Naive thymus-derived CD4-positive, alpha-beta T cell (primary cell): ENCODE measurements around the gene FPR2. TPM values are rescaled to one million over a fixed set of nuclear protein-coding genes. Genes with fewer than 3 reads are reported as not detected.

Experiments used
- ATAC-seq: fragments of 150-1000 bp; cut with Tn5 transposase; 2 replicates; pipeline ENCODE4 v1.10.0; 2021; ENCODE audit warnings: mild to moderate bottlenecking, moderate library complexity
- CTCF ChIA-PET: fragments of 350-600 bp; sonication (Branson Sonifier 250); formaldehyde crosslinking; loops from one replicate; lab custom pipeline; 2021; ENCODE audit warnings: antibody characterized with exemption; lab: Charles Lee
- POLR2A ChIA-PET: fragments of 350-600 bp; sonication (Branson Sonifier 250); formaldehyde crosslinking; loops from one replicate; lab custom pipeline; 2021; ENCODE audit warnings: antibody characterized with exemption, inconsistent platforms; lab: Charles Lee
- DNase-seq, 9 donors: peaks; one replicate each; pipeline versions ENCODE4 v3.0.0 to v3.0.0-alpha.2; 2020 to 2022; ENCODE audit warnings: mixed read lengths in 1 of 9
- H3K27ac ChIP-seq: one replicate; pipeline ENCODE4 v1.7.0; 2013; ENCODE audit warnings: mild to moderate bottlenecking, low read depth, low read length, moderate library complexity
- H3K27me3 ChIP-seq, 2 donors: one replicate each; pipeline ENCODE4 v1.7.0; 2013; ENCODE audit warnings: low read length in 2 of 2, mild to moderate bottlenecking in 2 of 2, moderate library complexity in 2 of 2; ENCODE audit not compliant: control insufficient read depth in 2 of 2, insufficient read depth in 2 of 2
- H3K36me3 ChIP-seq, 3 experiments: 1 replicate in 2 of 3; 2 replicates in 1 of 3; pipeline ENCODE4 v1.7.0; 2013; ENCODE audit warnings: low read length in 3 of 3, mild to moderate bottlenecking in 3 of 3, moderate library complexity in 1 of 3; ENCODE audit not compliant: insufficient read depth in 3 of 3, control insufficient read depth in 2 of 3
- H3K4me1 ChIP-seq, 2 donors: one replicate each; pipeline ENCODE4 v1.7.0; 2013; ENCODE audit warnings: low read length in 2 of 2, mild to moderate bottlenecking in 2 of 2, moderate library complexity in 1 of 2; ENCODE audit not compliant: control insufficient read depth in 2 of 2, insufficient read depth in 2 of 2
- H3K4me3 ChIP-seq: 2 replicates; pipeline ENCODE4 v1.7.0; 2013; ENCODE audit warnings: mild to moderate bottlenecking, low read length
- H3K9me3 ChIP-seq, 3 experiments: 1 replicate in 2 of 3; 2 replicates in 1 of 3; pipeline ENCODE4 v1.7.0; 2013; ENCODE audit warnings: low read length in 3 of 3; ENCODE audit not compliant: control insufficient read depth in 2 of 3
- H3K27ac Mint-ChIP-seq, 9 donors: one replicate each; pipeline ENCODE4 v1.8.0; 2020 to 2022; ENCODE audit warnings: mixed read lengths in 9 of 9, mild to moderate bottlenecking in 8 of 9, moderate library complexity in 5 of 9, inconsistent platforms in 2 of 9
- H3K27me3 Mint-ChIP-seq, 5 donors: one replicate each; pipeline ENCODE4 v1.8.0; 2021 to 2022; ENCODE audit warnings: mixed read lengths in 5 of 5, mild to moderate bottlenecking in 1 of 5
- H3K36me3 Mint-ChIP-seq, 5 donors: one replicate each; pipeline ENCODE4 v1.8.0; 2020 to 2022; ENCODE audit warnings: mixed read lengths in 5 of 5, mild to moderate bottlenecking in 3 of 5, inconsistent platforms in 1 of 5
- H3K4me1 Mint-ChIP-seq, 7 donors: one replicate each; pipeline ENCODE4 v1.8.0; 2020 to 2022; ENCODE audit warnings: mixed read lengths in 7 of 7, mild to moderate bottlenecking in 3 of 7, inconsistent platforms in 1 of 7
- H3K4me3 Mint-ChIP-seq, 10 donors: one replicate each; pipeline ENCODE4 v1.8.0; 2020 to 2022; ENCODE audit warnings: mild to moderate bottlenecking in 10 of 10, mixed read lengths in 10 of 10, moderate library complexity in 6 of 10, inconsistent platforms in 2 of 10
- H3K9me3 Mint-ChIP-seq, 11 donors: one replicate each; pipeline ENCODE4 v1.8.0; 2020 to 2022; ENCODE audit warnings: mixed read lengths in 11 of 11, mild to moderate bottlenecking in 4 of 11, inconsistent platforms in 1 of 11, moderate library complexity in 1 of 11
- intact Hi-C, 2 donors: fragments of 100-400 bp; cut with micrococcal nuclease; formaldehyde crosslinking; loops; one replicate each; pipeline ENCODE4 v1.15.1; 2023
- polyA plus RNA-seq, 2 donors: library from polyadenylated mRNA; unstranded; fragments of 300-500 nt; fragmentation: Illumina TruSeq; gene quantifications; one replicate each; pipeline ENCODE4 v1.2.3, GENCODE V29; 2021
- total RNA-seq, 6 experiments: library from RNA in 5 of 6; stranded (reverse) in 5 of 6; gene quantifications; 1 replicate in 5 of 6; 2 replicates in 1 of 6; pipeline ENCODE4 v1.2.3 and lab custom pipeline; 2021 to 2026

The FPR2 gene
- total and polyA plus RNA-seq, 7 experiments from 2014 or later: 0.16 to 7.9 TPM; not detected in 5

DNA sequence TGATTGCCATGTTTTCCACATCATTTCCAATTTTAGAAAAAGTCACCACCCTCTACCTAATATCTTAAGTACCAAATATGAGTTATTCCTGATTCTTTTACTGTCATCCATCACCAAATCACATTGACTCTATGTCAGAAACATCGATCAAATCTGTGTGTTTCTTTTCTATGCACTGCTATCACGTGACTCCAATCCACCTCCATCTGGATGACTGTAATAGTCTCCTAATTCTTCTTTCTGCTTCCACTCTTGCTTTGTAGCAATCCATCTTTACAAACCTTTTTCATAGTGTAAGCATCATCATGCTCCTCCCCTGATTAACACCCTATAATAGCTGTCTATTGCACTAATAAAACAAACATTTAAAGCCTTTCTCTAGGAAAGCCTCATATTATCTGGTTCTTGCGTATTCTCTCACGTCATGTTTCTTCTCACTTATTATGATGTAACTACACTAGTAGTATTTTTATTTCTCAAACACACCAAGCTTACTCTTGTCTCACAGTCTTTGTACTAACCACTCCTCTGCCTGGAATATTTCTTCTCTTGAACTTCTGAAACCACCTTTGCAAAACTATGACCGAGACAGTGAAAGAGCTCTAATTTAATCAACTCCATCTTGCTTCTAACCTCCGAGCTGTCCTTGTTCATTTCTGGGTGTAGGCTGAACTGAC is 23.3 kb downstream of the FPR2 start:
- Mint-ChIP-seq H3K27me3 (peaks cover 2 to 33% (median 19%) of the 10 kb centered on the region in 5 donors), H3K27ac (no peak overlapping the region), H3K4me3 (no peak overlapping the region), H3K4me1 (peaks cover 0 to 2% (median 0%) of the 10 kb centered on the region in 7 donors), H3K9me3 (peaks cover 0 to 9% (median 4%) of the 10 kb centered on the region in 11 donors), H3K36me3 (peaks cover 0 to 1% (median 0%) of the 10 kb centered on the region in 5 donors)
- intact Hi-C loops: no loop called here
- no peak overlapping the region for H3K27ac ChIP-seq
- no peak for ATAC-seq
- POLR2A ChIA-PET: no interaction called here
- H3K4me1 ChIP-seq: no peaks in the 10 kb centered on the region
- no peak overlapping the region for H3K4me3 ChIP-seq
- no peak for DNase-seq
- no peaks in the 10 kb centered on the region for H3K9me3 ChIP-seq
- no peaks in the 10 kb centered on the region for H3K27me3 ChIP-seq
- no peaks in the 10 kb centered on the region for H3K36me3 ChIP-seq
- CTCF ChIA-PET: no interaction called here

DNA sequence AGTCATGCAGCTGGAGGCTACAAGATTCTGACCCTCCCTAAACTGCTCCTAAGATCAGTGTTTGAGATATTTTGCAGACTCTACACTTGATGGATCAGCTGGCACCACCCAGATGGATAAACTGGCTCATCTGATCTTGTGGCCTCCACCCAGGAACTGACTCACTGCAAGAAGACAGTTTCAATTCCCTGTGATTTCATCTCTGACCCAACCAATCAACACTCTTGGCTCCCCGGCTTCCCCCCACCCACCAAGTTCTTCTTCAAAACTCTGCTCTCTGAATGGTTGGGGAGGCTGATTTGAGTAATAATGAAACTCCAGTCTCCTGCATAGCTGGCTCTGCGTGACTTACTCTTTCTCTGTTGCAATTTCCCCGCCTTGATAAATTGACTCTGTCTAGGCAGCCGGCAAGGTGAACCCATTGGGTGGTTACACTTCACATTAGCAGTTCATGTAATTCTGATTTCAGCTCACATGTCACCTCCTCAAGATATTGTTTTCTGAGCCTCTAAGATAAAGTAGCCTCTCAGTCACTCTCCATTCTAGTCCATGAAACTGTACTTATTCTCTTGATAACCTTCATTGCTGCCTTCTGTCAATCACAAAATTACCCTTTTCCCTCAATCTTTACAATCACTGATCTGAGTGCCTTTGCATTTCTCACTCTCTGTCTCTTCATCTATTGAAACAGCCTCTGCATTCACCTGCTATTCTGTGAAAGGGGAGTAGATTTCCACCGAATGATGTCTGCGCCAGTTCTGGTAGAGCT is 24.1 kb downstream of the FPR2 start:
- DNase-seq: peak in 1 of 9 donors; percentile 26
- ChIA-PET POLR2A (no interaction called here), CTCF (no interaction called here)
- H3K27me3 Mint-ChIP-seq: peaks cover 0 to 30% (median 13%) of the 10 kb centered on the region in 5 donors
- Histone ChIP-seq H3K27me3 (no peaks in the 10 kb centered on the region), H3K9me3 (no peaks in the 10 kb centered on the region), H3K4me1 (no peaks in the 10 kb centered on the region), H3K4me3 (no peak overlapping the region), H3K27ac (no peak overlapping the region), H3K36me3 (no peaks in the 10 kb centered on the region)
- peaks cover 0 to 1% (median 0%) of the 10 kb centered on the region in 5 donors for H3K36me3 Mint-ChIP-seq
- no peak overlapping the region for H3K27ac Mint-ChIP-seq
- intact Hi-C loops: no loop called here
- peaks cover 0 to 2% (median 0%) of the 10 kb centered on the region in 7 donors for H3K4me1 Mint-ChIP-seq
- ATAC-seq: peak; percentile 91
- H3K4me3 Mint-ChIP-seq: no peak overlapping the region
- H3K9me3 Mint-ChIP-seq: peaks cover 0 to 9% (median 5%) of the 10 kb centered on the region in 11 donors

DNA sequence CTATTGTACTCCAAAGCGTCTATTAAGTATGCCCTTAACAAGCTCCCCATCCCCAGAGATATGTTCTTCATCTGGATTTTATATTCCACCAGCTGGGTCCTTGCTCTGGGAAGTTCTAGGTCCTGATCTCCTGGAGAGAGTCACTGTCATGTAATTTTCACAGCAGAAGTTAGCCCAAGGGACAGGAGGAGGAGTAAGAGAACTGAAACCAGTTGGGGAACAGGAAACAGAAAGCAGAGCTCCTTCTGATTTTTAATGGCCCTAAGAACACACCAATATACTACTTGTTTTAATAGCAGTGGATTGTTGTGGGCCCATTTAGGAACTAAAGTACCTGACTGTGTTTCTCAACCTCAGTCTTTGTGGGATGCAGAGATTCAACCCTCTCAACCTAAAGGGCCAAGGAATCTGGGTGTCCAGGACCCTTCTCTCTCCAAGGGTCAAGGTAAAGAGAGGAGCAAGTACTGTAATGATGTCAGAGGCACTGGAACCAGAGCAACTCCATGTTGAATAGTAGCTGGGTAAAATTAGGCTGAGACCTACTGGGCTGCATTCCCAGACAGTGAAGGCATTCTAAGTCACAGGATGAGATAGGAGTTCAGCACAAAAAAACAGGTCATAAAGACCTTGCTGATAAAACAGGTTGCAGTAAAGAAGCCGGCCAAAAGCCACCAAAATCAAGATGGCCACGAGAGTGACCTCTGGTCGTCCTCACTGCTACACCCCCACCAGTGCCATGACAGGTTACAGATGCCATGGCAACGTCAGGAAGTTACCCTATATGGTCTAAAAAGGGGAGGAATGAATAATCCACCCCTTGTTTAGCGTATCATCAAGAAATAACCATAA is 25.9 kb downstream of the FPR2 start:
- no peak overlapping the region for H3K4me3 ChIP-seq
- H3K36me3 ChIP-seq: no peaks in the 10 kb centered on the region
- peaks cover 0 to 1% (median 0%) of the 10 kb centered on the region in 5 donors for H3K36me3 Mint-ChIP-seq
- H3K4me3 Mint-ChIP-seq: no peak overlapping the region
- peaks cover 0 to 2% (median 0%) of the 10 kb centered on the region in 7 donors for H3K4me1 Mint-ChIP-seq
- peaks cover 0 to 13% (median 6%) of the 10 kb centered on the region in 11 donors for H3K9me3 Mint-ChIP-seq
- no peak overlapping the region for H3K27ac ChIP-seq
- peaks cover 0 to 17% (median 10%) of the 10 kb centered on the region in 5 donors for H3K27me3 Mint-ChIP-seq
- H3K4me1 ChIP-seq: no peaks in the 10 kb centered on the region
- DNase-seq (no peak), ATAC-seq (no peak)
- H3K9me3 ChIP-seq: no peaks in the 10 kb centered on the region
- POLR2A ChIA-PET: no interaction called here
- intact Hi-C loops: no loop called here
- H3K27ac Mint-ChIP-seq: no peak overlapping the region
- no peaks in the 10 kb centered on the region for H3K27me3 ChIP-seq
- CTCF ChIA-PET: no interaction called here

DNA sequence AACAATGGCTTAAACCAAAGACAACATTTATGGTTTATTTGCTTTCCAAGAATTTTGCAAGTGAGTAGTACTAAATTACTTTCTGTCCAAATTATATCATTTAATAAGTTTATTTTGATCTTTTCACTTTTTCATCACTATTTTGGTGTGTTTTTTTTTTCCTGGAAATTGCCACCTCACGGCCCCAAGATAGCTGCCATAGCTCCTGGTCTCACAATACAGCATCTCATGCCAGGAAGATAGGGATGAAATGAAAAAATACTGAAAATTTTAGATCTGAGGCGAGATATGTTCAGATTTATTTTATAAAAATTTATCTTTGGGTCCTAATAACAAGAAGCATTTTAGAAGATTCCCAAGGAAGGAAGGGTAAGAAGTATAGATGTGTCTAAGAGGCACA is 27.0 kb downstream of the FPR2 start:
- peaks cover 0 to 16% (median 11%) of the 10 kb centered on the region in 5 donors for H3K27me3 Mint-ChIP-seq
- H3K36me3 ChIP-seq: no peaks in the 10 kb centered on the region
- peaks cover 0 to 17% (median 7%) of the 10 kb centered on the region in 11 donors for H3K9me3 Mint-ChIP-seq

DNA sequence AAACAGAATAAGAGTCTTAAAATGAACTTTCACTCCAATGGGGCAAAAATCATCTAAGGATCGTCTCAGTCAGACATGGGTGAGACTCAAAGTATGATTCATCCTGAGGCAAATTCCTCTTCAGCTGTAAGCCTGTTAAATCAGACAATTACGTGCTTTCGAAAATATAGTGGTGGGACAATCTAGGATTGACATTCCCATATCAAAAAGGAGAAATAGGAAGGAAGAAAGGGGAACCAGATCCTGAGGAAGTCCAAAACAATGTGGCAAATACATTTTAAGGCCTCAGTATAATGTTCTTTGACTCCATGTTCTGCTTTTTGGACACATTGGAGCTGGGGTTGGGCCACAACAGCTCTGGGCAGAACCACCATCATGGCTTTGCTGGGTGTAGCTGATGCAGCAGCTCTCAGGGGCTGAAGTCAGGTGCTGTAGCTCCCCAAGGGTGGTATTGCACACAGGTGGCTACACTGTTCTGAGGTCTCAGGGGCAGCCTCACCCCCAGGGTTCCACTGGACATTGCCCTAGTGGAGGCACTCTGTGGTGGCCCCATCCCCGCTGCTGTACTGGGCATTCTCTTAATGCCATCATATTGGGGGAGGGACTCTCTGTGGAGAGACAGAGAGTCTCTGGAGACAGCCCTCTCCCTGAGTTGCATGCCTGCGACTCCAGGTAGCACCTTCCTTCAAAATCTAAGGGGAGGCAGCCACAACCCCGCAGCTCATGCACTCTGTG is 28.2 kb downstream of the FPR2 start:
- no peak overlapping the region for H3K27ac ChIP-seq
- ChIA-PET POLR2A (no interaction called here), CTCF (interaction anchor here (1.2 kb wide), 1 partner anchor 11 kb away, joined by 5 read pairs; no protein-coding TSS in a partner anchor)
- no peaks in the 10 kb centered on the region for H3K27me3 ChIP-seq
- no peak overlapping the region for H3K4me3 Mint-ChIP-seq
- H3K27ac Mint-ChIP-seq: no peak overlapping the region
- H3K4me1 Mint-ChIP-seq: peaks cover 0 to 2% (median 0%) of the 10 kb centered on the region in 7 donors
- H3K27me3 Mint-ChIP-seq: peaks cover 0 to 21% (median 11%) of the 10 kb centered on the region in 5 donors
- ATAC-seq: no peak
- H3K4me3 ChIP-seq: no peak overlapping the region
- intact Hi-C loops: no loop called here
- no peak for DNase-seq
- no peaks in the 10 kb centered on the region for H3K9me3 ChIP-seq
- H3K36me3 ChIP-seq: no peaks in the 10 kb centered on the region
- H3K4me1 ChIP-seq: no peaks in the 10 kb centered on the region
- H3K9me3 Mint-ChIP-seq: peaks cover 0 to 23% (median 8%) of the 10 kb centered on the region in 11 donors
- H3K36me3 Mint-ChIP-seq: peaks cover 0 to 1% (median 0%) of the 10 kb centered on the region in 5 donors

More for the DNA sequence above, 27.0 kb downstream of the FPR2 start:
- CTCF ChIA-PET: no interaction called here
- intact Hi-C loops: no loop called here
- Mint-ChIP-seq H3K4me3 (no peak overlapping the region), H3K27ac (no peak overlapping the region), H3K4me1 (peaks cover 0 to 2% (median 0%) of the 10 kb centered on the region in 7 donors), H3K36me3 (peaks cover 0 to 1% (median 0%) of the 10 kb centered on the region in 5 donors)
- no peaks in the 10 kb centered on the region for H3K9me3 ChIP-seq
- H3K4me3 ChIP-seq: no peak overlapping the region
- POLR2A ChIA-PET: no interaction called here
- no peaks in the 10 kb centered on the region for H3K4me1 ChIP-seq
- no peaks in the 10 kb centered on the region for H3K27me3 ChIP-seq
- DNase-seq: no peak
- no peak for ATAC-seq
- no peak overlapping the region for H3K27ac ChIP-seq

DNA sequence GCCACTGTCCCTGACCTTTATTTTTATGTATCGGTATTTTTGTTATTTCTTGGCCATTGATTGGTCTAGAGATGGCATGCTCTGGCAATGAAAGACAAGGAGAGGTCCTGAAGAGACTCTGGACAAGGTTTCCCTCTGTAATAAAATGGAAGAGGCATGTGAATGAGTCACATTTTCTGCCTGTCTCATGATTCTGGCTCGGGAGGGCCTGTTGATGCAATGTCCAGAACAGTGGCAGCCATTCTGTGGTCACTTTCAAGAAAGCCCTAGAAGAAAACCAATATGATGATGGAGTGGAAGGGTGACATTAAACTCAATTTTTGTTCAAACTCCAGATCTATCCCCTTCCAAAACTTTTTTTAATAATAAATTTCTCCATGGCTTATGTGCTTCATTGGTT is 32.0 kb downstream of the FPR2 start:
- Histone ChIP-seq H3K4me3 (no peak overlapping the region), H3K27me3 (no peaks in the 10 kb centered on the region), H3K4me1 (no peaks in the 10 kb centered on the region), H3K36me3 (no peaks in the 10 kb centered on the region), H3K9me3 (no peaks in the 10 kb centered on the region), H3K27ac (no peak overlapping the region)
- Mint-ChIP-seq H3K4me3 (no peak overlapping the region), H3K27me3 (peaks cover 0 to 29% (median 27%) of the 10 kb centered on the region in 5 donors), H3K27ac (no peak overlapping the region), H3K36me3 (peaks cover 0 to 9% (median 0%) of the 10 kb centered on the region in 5 donors), H3K9me3 (peaks cover 5 to 49% (median 11%) of the 10 kb centered on the region in 11 donors), H3K4me1 (no peaks in the 10 kb centered on the region)
- CTCF ChIA-PET: interaction anchor here (0.6 kb wide), 1 partner anchor 25 kb away, joined by 6 read pairs; no protein-coding TSS in a partner anchor
- DNase-seq: no peak
- POLR2A ChIA-PET: no interaction called here
- intact Hi-C loops: no loop called here
- ATAC-seq: no peak
